CD8-positive, alpha-beta memory T cell (primary cell): ENCODE data around the gene RABGAP1L. TPM values are rescaled to one million over a fixed set of nuclear protein-coding genes. Genes with fewer than 3 reads are reported as not detected.

Experiments used
- CTCF ChIA-PET: fragments of 350-600 bp; sonication (Branson Sonifier 250); formaldehyde crosslinking; loops from one replicate; lab custom pipeline; 2021; ENCODE audit warnings: antibody characterized with exemption; lab: Charles Lee
- POLR2A ChIA-PET: fragments of 350-600 bp; sonication (Branson Sonifier 250); formaldehyde crosslinking; loops from one replicate; lab custom pipeline; 2021; ENCODE audit warnings: antibody characterized with exemption; lab: Charles Lee
- DNase-seq, 5 donors: peaks; one replicate each; pipeline versions ENCODE4 v3.0.0 to v3.0.0-alpha.2; 2020 to 2022; ENCODE audit warnings: mixed read lengths in 1 of 5
- H3K27ac ChIP-seq: one replicate; pipeline ENCODE4 v1.7.0; 2013; ENCODE audit warnings: low read depth, mild to moderate bottlenecking, low read length, moderate library complexity
- H3K27me3 ChIP-seq: 2 replicates; pipeline ENCODE4 v1.7.0; 2013; ENCODE audit warnings: low read length, mild to moderate bottlenecking; ENCODE audit not compliant: insufficient read depth, poor library complexity, severe bottlenecking
- H3K36me3 ChIP-seq: 2 replicates; pipeline ENCODE4 v1.7.0; 2013; ENCODE audit warnings: mild to moderate bottlenecking, low read length, moderate library complexity; ENCODE audit not compliant: insufficient read depth
- H3K4me1 ChIP-seq: 2 replicates; pipeline ENCODE4 v1.7.0; 2013; ENCODE audit warnings: mild to moderate bottlenecking, low read length, moderate library complexity; ENCODE audit not compliant: insufficient read depth
- H3K4me3 ChIP-seq: 2 replicates; pipeline ENCODE4 v1.7.0; 2013; ENCODE audit warnings: mild to moderate bottlenecking, low read length
- H3K9me3 ChIP-seq: 2 replicates; pipeline ENCODE4 v1.7.0; 2013; ENCODE audit warnings: mild to moderate bottlenecking, low read length
- H3K27ac Mint-ChIP-seq, 8 donors: one replicate each; pipeline ENCODE4 v1.8.0; 2020 to 2021; ENCODE audit warnings: mixed read lengths in 8 of 8, mild to moderate bottlenecking in 6 of 8, inconsistent platforms in 3 of 8, moderate library complexity in 3 of 8
- H3K27me3 Mint-ChIP-seq, 2 donors: one replicate each; pipeline ENCODE4 v1.8.0; 2020 to 2021; ENCODE audit warnings: mixed read lengths in 2 of 2, mild to moderate bottlenecking in 1 of 2, moderate library complexity in 1 of 2
- H3K36me3 Mint-ChIP-seq, 3 donors: one replicate each; pipeline ENCODE4 v1.8.0; 2020 to 2021; ENCODE audit warnings: mixed read lengths in 3 of 3, inconsistent platforms in 1 of 3, mild to moderate bottlenecking in 1 of 3
- H3K4me1 Mint-ChIP-seq, 3 donors: one replicate each; pipeline ENCODE4 v1.8.0; 2020 to 2021; ENCODE audit warnings: mixed read lengths in 3 of 3, inconsistent platforms in 1 of 3, mild to moderate bottlenecking in 1 of 3
- H3K4me3 Mint-ChIP-seq, 7 donors: one replicate each; pipeline ENCODE4 v1.8.0; 2020 to 2021; ENCODE audit warnings: mixed read lengths in 7 of 7, mild to moderate bottlenecking in 6 of 7, moderate library complexity in 4 of 7, inconsistent platforms in 2 of 7
- H3K9me3 Mint-ChIP-seq, 5 donors: one replicate each; pipeline ENCODE4 v1.8.0; 2020 to 2022; ENCODE audit warnings: mixed read lengths in 5 of 5, mild to moderate bottlenecking in 3 of 5, moderate library complexity in 2 of 5, inconsistent platforms in 1 of 5
- polyA plus RNA-seq: library from polyadenylated mRNA; unstranded; fragments of 300-500 nt; fragmentation: Illumina TruSeq; gene quantifications from one replicate; pipeline ENCODE4 v1.2.3, GENCODE V29; 2021
- total RNA-seq, 2 experiments: library from RNA; stranded (reverse); gene quantifications; one replicate each; pipeline ENCODE4 v1.2.3, GENCODE V29; 2021

RABGAP1L gene
- total and polyA plus RNA-seq, 3 experiments from 2014 or later, result 41.7 to 78.5 (median 42.7) TPM

GRCh38 chr1:174156437-174156836, 2.9 kb upstream of the RABGAP1L start:
- Histone ChIP-seq H3K27me3 (no peaks in the 10 kb centered on the region), H3K27ac (no peak overlapping the region), H3K9me3 (no peaks in the 10 kb centered on the region), H3K4me1 (peaks cover 31% of the 10 kb centered on the region), H3K36me3 (no peaks in the 10 kb centered on the region), H3K4me3 (no peak overlapping the region)
- no peak for DNase-seq
- ChIA-PET POLR2A (interaction anchor here (1.1 kb wide), 1 partner anchor 134 kb away, joined by 4 read pairs; the partner anchor contains the start of gene RC3H1), CTCF (interaction anchor here (0.7 to 0.9 kb wide), 2 partner anchors 21 to 61 kb away, joined by 3 read pairs; no protein-coding TSS in a partner anchor)
- Mint-ChIP-seq H3K36me3 (peaks cover 0 to 12% (median 0%) of the 10 kb centered on the region in 3 donors), H3K4me3 (peak overlapping the region in 2 of 7 donors; percentile 13 to 89), H3K4me1 (peaks cover 54 to 78% (median 76%) of the 10 kb centered on the region in 3 donors), H3K9me3 (no peaks in the 10 kb centered on the region), H3K27ac (peak overlapping the region in 7 of 8 donors; percentile 53 to 89 (median 75)), H3K27me3 (no peaks in the 10 kb centered on the region)

- H3K36me3 Mint-ChIP-seq, result peaks cover 0 to 12% (median 0%) of the 10 kb centered on the region in 3 donors
- H3K9me3 ChIP-seq, result no peaks in the 10 kb centered on the region
- H3K4me1 ChIP-seq, result peaks cover 37% of the 10 kb centered on the region
- peaks cover 61 to 79% (median 78%) of the 10 kb centered on the region in 3 donors for H3K4me1 Mint-ChIP-seq
- no peaks in the 10 kb centered on the region for H3K9me3 Mint-ChIP-seq
- H3K27me3 Mint-ChIP-seq, result no peaks in the 10 kb centered on the region
- ChIA-PET POLR2A (interaction anchor here (0.9 kb wide), 1 partner anchor 134 kb away, joined by 3 read pairs; no protein-coding TSS in a partner anchor), CTCF (interaction anchor here (0.8 kb wide), 1 partner anchor 24 kb away, joined by 3 read pairs; no protein-coding TSS in a partner anchor)
- DNase-seq, result peak in 2 of 5 donors; percentile 15 to 60
- no peak overlapping the region for H3K4me3 ChIP-seq
- H3K27ac ChIP-seq, result no peak overlapping the region
- H3K4me3 Mint-ChIP-seq, result peak overlapping the region in 6 of 7 donors; percentile 14 to 89 (median 26)
- no peaks in the 10 kb centered on the region for H3K36me3 ChIP-seq
- H3K27ac Mint-ChIP-seq, result peak overlapping the region; percentile 30 to 89 (median 70)
- H3K27me3 ChIP-seq, result no peaks in the 10 kb centered on the region
These were observed 2.0 kb upstream of the RABGAP1L start for GRCh38 chr1:174157157-174157806.

- ChIA-PET POLR2A (interaction anchor here (1.0 kb wide), 1 partner anchor 136 kb away, joined by 4 read pairs; the partner anchor contains the start of gene RC3H1), CTCF (no interaction called here)
- peak overlapping the region; percentile 71 for H3K4me3 ChIP-seq
- Mint-ChIP-seq H3K36me3 (peaks cover 0 to 12% (median 0%) of the 10 kb centered on the region in 3 donors), H3K4me1 (peaks cover 58 to 78% (median 77%) of the 10 kb centered on the region in 3 donors), H3K27me3 (no peaks in the 10 kb centered on the region), H3K9me3 (no peaks in the 10 kb centered on the region), H3K27ac (peak overlapping the region; percentile 82 to 100 (median 97)), H3K4me3 (peak overlapping the region; percentile 89 to 98 (median 94))
- no peaks in the 10 kb centered on the region for H3K27me3 ChIP-seq
- no peaks in the 10 kb centered on the region for H3K9me3 ChIP-seq
- peak in 2 of 5 donors; percentile 19 to 51 for DNase-seq
- no peaks in the 10 kb centered on the region for H3K36me3 ChIP-seq
- H3K27ac ChIP-seq, result peak overlapping the region; percentile 83
- peaks cover 27% of the 10 kb centered on the region for H3K4me1 ChIP-seq
These were observed 511 bp upstream of the RABGAP1L start for GRCh38 chr1:174158767-174159251.

- peak overlapping the region; percentile 89 to 98 (median 94) for H3K4me3 Mint-ChIP-seq
- Histone ChIP-seq H3K4me3 (peak overlapping the region; percentile 88), H3K27ac (peak overlapping the region; percentile 83), H3K36me3 (no peaks in the 10 kb centered on the region), H3K4me1 (peaks cover 27% of the 10 kb centered on the region), H3K9me3 (no peaks in the 10 kb centered on the region), H3K27me3 (no peaks in the 10 kb centered on the region)
- ChIA-PET CTCF (interaction anchor here (1.0 to 1.3 kb wide), 3 partner anchors 43 to 58 kb away, joined by 3 to 4 read pairs (median 3); no protein-coding TSS in a partner anchor), POLR2A (interaction anchor here (1.0 to 1.7 kb wide), 4 partner anchors 31 to 839 kb away, joined by 4 to 5 read pairs (median 4); partner anchors contain the start of gene CACYBP)
- DNase-seq, result peak in 2 of 5 donors; percentile 14 to 60
- peaks cover 67 to 85% (median 84%) of the 10 kb centered on the region in 3 donors for H3K4me1 Mint-ChIP-seq
- peaks cover 0 to 16% (median 3%) of the 10 kb centered on the region in 3 donors for H3K36me3 Mint-ChIP-seq
- peak overlapping the region; percentile 82 to 97 (median 95) for H3K27ac Mint-ChIP-seq
- no peaks in the 10 kb centered on the region for H3K9me3 Mint-ChIP-seq
- peaks cover 0 to 2% of the 10 kb centered on the region in 2 donors for H3K27me3 Mint-ChIP-seq
These were observed 771 bp downstream of the RABGAP1L start for GRCh38 chr1:174160109-174160473.

GRCh38 chr1:174160603-174161002, 1.3 kb downstream of the RABGAP1L start:
- Histone ChIP-seq H3K4me1 (peaks cover 30% of the 10 kb centered on the region), H3K27me3 (no peaks in the 10 kb centered on the region), H3K36me3 (no peaks in the 10 kb centered on the region), H3K4me3 (peak overlapping the region; percentile 88), H3K27ac (peak overlapping the region; percentile 83), H3K9me3 (no peaks in the 10 kb centered on the region)
- Mint-ChIP-seq H3K27ac (peak overlapping the region; percentile 82 to 97 (median 95)), H3K27me3 (peaks cover 0 to 2% of the 10 kb centered on the region in 2 donors), H3K4me1 (peaks cover 68 to 86% (median 84%) of the 10 kb centered on the region in 3 donors), H3K4me3 (peak overlapping the region; percentile 89 to 98 (median 94)), H3K9me3 (no peaks in the 10 kb centered on the region), H3K36me3 (peaks cover 0 to 16% (median 3%) of the 10 kb centered on the region in 3 donors)
- no peak for DNase-seq
- POLR2A ChIA-PET, result interaction anchor here (0.7 to 1.7 kb wide), 4 partner anchors 11 to 839 kb away, joined by 3 to 5 read pairs (median 4); partner anchors contain the start of gene CACYBP
- CTCF ChIA-PET, result interaction anchor here (1.2 to 1.7 kb wide), 3 partner anchors 42 to 57 kb away, joined by 3 to 5 read pairs (median 4); no protein-coding TSS in a partner anchor

GRCh38 chr1:174161813-174162212, 2.5 kb downstream of the RABGAP1L start:
- Histone ChIP-seq H3K4me3 (no peak overlapping the region), H3K36me3 (no peaks in the 10 kb centered on the region), H3K27me3 (no peaks in the 10 kb centered on the region), H3K27ac (no peak overlapping the region), H3K9me3 (no peaks in the 10 kb centered on the region), H3K4me1 (peaks cover 37% of the 10 kb centered on the region)
- CTCF ChIA-PET, result interaction anchor here (1.7 kb wide), 1 partner anchor 56 kb away, joined by 5 read pairs; no protein-coding TSS in a partner anchor
- Mint-ChIP-seq H3K27me3 (peaks cover 0 to 2% of the 10 kb centered on the region in 2 donors), H3K36me3 (peaks cover 0 to 16% (median 3%) of the 10 kb centered on the region in 3 donors), H3K4me3 (peak overlapping the region; percentile 66 to 91 (median 77)), H3K27ac (peak overlapping the region in 6 of 8 donors; percentile 16 to 82 (median 47)), H3K4me1 (peaks cover 72 to 89% (median 87%) of the 10 kb centered on the region in 3 donors), H3K9me3 (no peaks in the 10 kb centered on the region)
- peak in 1 of 5 donors; percentile 46 for DNase-seq
- POLR2A ChIA-PET, result interaction anchor here (0.7 kb wide), 1 partner anchor 10 kb away, joined by 4 read pairs; no protein-coding TSS in a partner anchor

- Histone ChIP-seq H3K4me3 (no peak overlapping the region), H3K9me3 (no peaks in the 10 kb centered on the region), H3K4me1 (peaks cover 40% of the 10 kb centered on the region), H3K27ac (no peak overlapping the region), H3K27me3 (no peaks in the 10 kb centered on the region), H3K36me3 (no peaks in the 10 kb centered on the region)
- Mint-ChIP-seq H3K9me3 (no peaks in the 10 kb centered on the region), H3K27me3 (peaks cover 0 to 2% of the 10 kb centered on the region in 2 donors), H3K4me1 (peaks cover 72 to 94% (median 94%) of the 10 kb centered on the region in 3 donors), H3K4me3 (peak overlapping the region in 2 of 7 donors; percentile 20 to 48), H3K27ac (peak overlapping the region in 7 of 8 donors; percentile 2 to 90 (median 17)), H3K36me3 (peaks cover 0 to 16% (median 3%) of the 10 kb centered on the region in 3 donors)
- POLR2A ChIA-PET, result interaction anchor here (0.5 kb wide), 1 partner anchor 9 kb away, joined by 4 read pairs; no protein-coding TSS in a partner anchor
- no peak for DNase-seq
- CTCF ChIA-PET, result no interaction called here
These were observed 5.5 kb downstream of the RABGAP1L start for GRCh38 chr1:174164826-174165225.
